ENCODE results near the gene MID1.
"Not testable (repeated sequence)": the region's sequence is repeated elsewhere in the genome, so short reads cannot be mapped to it uniquely, and the experiment has no call there.

Gene MID1

GRCh38 chrX:10600479-10600878, 19.9 kb downstream of the MID1 start:
- peaks cover 63% of the 10 kb centered on the region for H3K79me2 ChIP-seq (ENCODE audit: control insufficient read depth, insufficient read depth, low read length, unreplicated experiment)
- no peaks in the 10 kb centered on the region for H3K27me3 ChIP-seq (ENCODE audit: insufficient read depth, low read length)
- no peaks in the 10 kb centered on the region for H3K36me3 ChIP-seq (ENCODE audit: insufficient read depth, low read length)
- no peak overlapping the region for H3K4me3 ChIP-seq (ENCODE audit: low read depth, low read length)
- no peak overlapping the region for H2AFZ ChIP-seq (ENCODE audit: low read length, unreplicated experiment)
- no peak overlapping the region for H3K27ac ChIP-seq (ENCODE audit: low read depth, low read length)
- H3K4me1 ChIP-seq (ENCODE audit: control insufficient read depth, insufficient read depth, low read length, unreplicated experiment) = peaks cover 30% of the 10 kb centered on the region

- Histone ChIP-seq H3K36me3 (ENCODE audit: insufficient read depth, low read length) (no peaks in the 10 kb centered on the region), H3K4me3 (ENCODE audit: low read depth, low read length) (no peak overlapping the region), H2AFZ (ENCODE audit: low read length, unreplicated experiment) (no peak overlapping the region), H3K27me3 (ENCODE audit: insufficient read depth, low read length) (no peaks in the 10 kb centered on the region), H3K4me1 (ENCODE audit: control insufficient read depth, insufficient read depth, low read length, unreplicated experiment) (peaks cover 24% of the 10 kb centered on the region), H3K79me2 (ENCODE audit: control insufficient read depth, insufficient read depth, low read length, unreplicated experiment) (peaks cover 50% of the 10 kb centered on the region), H3K27ac (ENCODE audit: low read depth, low read length) (no peak overlapping the region)
These were observed 21.8 kb downstream of the MID1 start for GRCh38 chrX:10598540-10598939.

GRCh38 chrX:10597871-10598270, 22.5 kb downstream of the MID1 start:
- H3K79me2 ChIP-seq (ENCODE audit: control insufficient read depth, insufficient read depth, low read length, unreplicated experiment) = peaks cover 44% of the 10 kb centered on the region
- H3K36me3 ChIP-seq (ENCODE audit: insufficient read depth, low read length) = no peaks in the 10 kb centered on the region
- H3K27me3 ChIP-seq (ENCODE audit: insufficient read depth, low read length) = no peaks in the 10 kb centered on the region
- H2AFZ ChIP-seq (ENCODE audit: low read length, unreplicated experiment) = no peak overlapping the region
- peaks cover 18% of the 10 kb centered on the region for H3K4me1 ChIP-seq (ENCODE audit: control insufficient read depth, insufficient read depth, low read length, unreplicated experiment)
- no peak overlapping the region for H3K4me3 ChIP-seq (ENCODE audit: low read depth, low read length)
- no peak overlapping the region for H3K27ac ChIP-seq (ENCODE audit: low read depth, low read length)

- no peaks in the 10 kb centered on the region for H3K36me3 ChIP-seq (ENCODE audit: insufficient read depth, low read length)
- peak overlapping the region; percentile 29; the same call in 1 of the 2 replicates for H3K4me3 ChIP-seq (ENCODE audit: low read depth, low read length)
- no peaks in the 10 kb centered on the region for H3K27me3 ChIP-seq (ENCODE audit: insufficient read depth, low read length)
- no peaks in the 10 kb centered on the region for H3K4me1 ChIP-seq (ENCODE audit: control insufficient read depth, insufficient read depth, low read length, unreplicated experiment)
- no peak overlapping the region for H3K27ac ChIP-seq (ENCODE audit: low read depth, low read length)
- no peak overlapping the region for H2AFZ ChIP-seq (ENCODE audit: low read length, unreplicated experiment)
- H3K79me2 ChIP-seq (ENCODE audit: control insufficient read depth, insufficient read depth, low read length, unreplicated experiment) = peaks cover 22% of the 10 kb centered on the region
These were observed 28.7 kb downstream of the MID1 start for GRCh38 chrX:10591363-10592335.

GRCh38 chrX:10589787-10590186, 30.6 kb downstream of the MID1 start:
- H3K27me3 ChIP-seq (ENCODE audit: insufficient read depth, low read length); H3K4me1 ChIP-seq (ENCODE audit: control insufficient read depth, insufficient read depth, low read length, unreplicated experiment); H2AFZ ChIP-seq (ENCODE audit: low read length, unreplicated experiment); H3K4me3 ChIP-seq (ENCODE audit: low read depth, low read length); H3K36me3 ChIP-seq (ENCODE audit: insufficient read depth, low read length); H3K27ac ChIP-seq (ENCODE audit: low read depth, low read length): not testable (repeated sequence)
- peaks cover 11% of the 10 kb centered on the region for H3K79me2 ChIP-seq (ENCODE audit: control insufficient read depth, insufficient read depth, low read length, unreplicated experiment)

- H3K4me1 ChIP-seq (ENCODE audit: control insufficient read depth, insufficient read depth, low read length, unreplicated experiment) = no peaks in the 10 kb centered on the region
- H3K36me3 ChIP-seq (ENCODE audit: insufficient read depth, low read length) = peaks cover 8% of the 10 kb centered on the region; the same call in 1 of the 2 replicates
- no peak overlapping the region for H2AFZ ChIP-seq (ENCODE audit: low read length, unreplicated experiment)
- H3K27ac ChIP-seq (ENCODE audit: low read depth, low read length) = no peak overlapping the region
- no peaks in the 10 kb centered on the region for H3K27me3 ChIP-seq (ENCODE audit: insufficient read depth, low read length)
- no peak overlapping the region for H3K4me3 ChIP-seq (ENCODE audit: low read depth, low read length)
- peaks cover 15% of the 10 kb centered on the region for H3K79me2 ChIP-seq (ENCODE audit: control insufficient read depth, insufficient read depth, low read length, unreplicated experiment)
These were observed 31.3 kb downstream of the MID1 start for GRCh38 chrX:10589098-10589497.

- not testable (repeated sequence) for H3K27me3 ChIP-seq (ENCODE audit: insufficient read depth, low read length)
These were observed 35.5 kb downstream of the MID1 start for GRCh38 chrX:10584882-10585281.

GRCh38 chrX:10582945-10583344, 37.4 kb downstream of the MID1 start:
- H3K27me3 ChIP-seq (ENCODE audit: insufficient read depth, low read length) = no peaks in the 10 kb centered on the region
- H3K36me3 ChIP-seq (ENCODE audit: insufficient read depth, low read length) = peaks cover 15% of the 10 kb centered on the region
- no peak overlapping the region for H2AFZ ChIP-seq (ENCODE audit: low read length, unreplicated experiment)
- peaks cover 36% of the 10 kb centered on the region for H3K4me1 ChIP-seq (ENCODE audit: control insufficient read depth, insufficient read depth, low read length, unreplicated experiment)
- peak overlapping the region; percentile 45 for H3K27ac ChIP-seq (ENCODE audit: low read depth, low read length)
- H3K79me2 ChIP-seq (ENCODE audit: control insufficient read depth, insufficient read depth, low read length, unreplicated experiment) = peaks cover 23% of the 10 kb centered on the region
- no peak overlapping the region for H3K4me3 ChIP-seq (ENCODE audit: low read depth, low read length)

More at GRCh38 chrX:10584882-10585281, 35.5 kb downstream of the MID1 start:
- Histone ChIP-seq H3K4me1 (ENCODE audit: control insufficient read depth, insufficient read depth, low read length, unreplicated experiment) (peaks cover 18% of the 10 kb centered on the region), H3K79me2 (ENCODE audit: control insufficient read depth, insufficient read depth, low read length, unreplicated experiment) (peaks cover 23% of the 10 kb centered on the region), H3K36me3 (ENCODE audit: insufficient read depth, low read length) (peaks cover 15% of the 10 kb centered on the region)
- H2AFZ ChIP-seq (ENCODE audit: low read length, unreplicated experiment); H3K4me3 ChIP-seq (ENCODE audit: low read depth, low read length); H3K27ac ChIP-seq (ENCODE audit: low read depth, low read length): not testable (repeated sequence)

- Histone ChIP-seq H3K4me1 (ENCODE audit: control insufficient read depth, insufficient read depth, low read length, unreplicated experiment) (peaks cover 41% of the 10 kb centered on the region), H3K36me3 (ENCODE audit: insufficient read depth, low read length) (peaks cover 15% of the 10 kb centered on the region), H3K27me3 (ENCODE audit: insufficient read depth, low read length) (no peaks in the 10 kb centered on the region), H2AFZ (ENCODE audit: low read length, unreplicated experiment) (no peak overlapping the region), H3K27ac (ENCODE audit: low read depth, low read length) (peak overlapping the region; percentile 75), H3K79me2 (ENCODE audit: control insufficient read depth, insufficient read depth, low read length, unreplicated experiment) (peaks cover 28% of the 10 kb centered on the region), H3K4me3 (ENCODE audit: low read depth, low read length) (no peak overlapping the region)
These were observed 38.1 kb downstream of the MID1 start for GRCh38 chrX:10582215-10582733.

- H3K4me3 ChIP-seq (ENCODE audit: low read depth, low read length) = peak overlapping the region; percentile 72
- H3K27me3 ChIP-seq (ENCODE audit: insufficient read depth, low read length) = no peaks in the 10 kb centered on the region
- peaks cover 10% of the 10 kb centered on the region for H3K36me3 ChIP-seq (ENCODE audit: insufficient read depth, low read length)
- peaks cover 59% of the 10 kb centered on the region for H3K4me1 ChIP-seq (ENCODE audit: control insufficient read depth, insufficient read depth, low read length, unreplicated experiment)
- peak overlapping the region; percentile 100 for H3K27ac ChIP-seq (ENCODE audit: low read depth, low read length)
- H2AFZ ChIP-seq (ENCODE audit: low read length, unreplicated experiment) = peak overlapping the region; percentile 78
- H3K79me2 ChIP-seq (ENCODE audit: control insufficient read depth, insufficient read depth, low read length, unreplicated experiment) = peaks cover 52% of the 10 kb centered on the region
These were observed 41.0 kb downstream of the MID1 start for GRCh38 chrX:10579112-10580011.
